NCI-H524 (cell line): ENCODE data around the gene TTL.
A peak's percentile ranks its signal among the peaks of the same experiment; 100 is the strongest.
"Not testable (repeated sequence)": the region's sequence is repeated elsewhere in the genome, so short reads cannot be mapped to it uniquely, and the experiment has no call there.

Experiments
- DNase-seq, 2 experiments: peaks; one replicate each; lab custom pipeline; 2025; lab: John Stamatoyannopoulos, UW

The TTL gene

GRCh38 chr2:112520234-112520783, 38.4 kb downstream of the TTL start:
- no peak for DNase-seq

GRCh38 chr2:112523291-112523777, 41.4 kb downstream of the TTL start:
- DNase-seq, result no peak

DNA sequence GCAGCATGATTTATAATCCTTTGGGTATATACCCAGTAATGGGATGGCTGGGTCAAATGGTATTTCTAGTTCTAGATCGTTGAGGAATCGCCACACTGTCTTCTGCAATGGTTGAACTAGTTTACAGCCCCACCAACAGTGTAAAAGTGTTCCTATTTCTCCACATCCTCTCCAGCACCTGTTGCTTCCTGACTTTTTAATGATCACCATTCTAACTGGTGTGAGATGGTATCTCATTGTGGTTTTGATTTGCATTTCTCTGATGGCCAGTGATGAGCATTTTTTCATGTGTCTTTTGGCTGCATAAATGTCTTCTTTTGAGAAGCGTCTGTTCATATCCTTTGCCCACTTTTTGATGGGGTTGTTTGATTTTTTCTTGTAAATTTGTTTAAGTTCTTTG, 42.3 kb downstream of the TTL start:
- not testable (repeated sequence) for DNase-seq

- no peak for DNase-seq
Measured at GRCh38 chr2:112528541-112528940, 46.6 kb downstream of the TTL start.

GRCh38 chr2:112529757-112530156, 47.8 kb downstream of the TTL start:
- DNase-seq, result no peak

- no peak for DNase-seq
Measured at GRCh38 chr2:112530728-112531127, 48.8 kb downstream of the TTL start.

DNA sequence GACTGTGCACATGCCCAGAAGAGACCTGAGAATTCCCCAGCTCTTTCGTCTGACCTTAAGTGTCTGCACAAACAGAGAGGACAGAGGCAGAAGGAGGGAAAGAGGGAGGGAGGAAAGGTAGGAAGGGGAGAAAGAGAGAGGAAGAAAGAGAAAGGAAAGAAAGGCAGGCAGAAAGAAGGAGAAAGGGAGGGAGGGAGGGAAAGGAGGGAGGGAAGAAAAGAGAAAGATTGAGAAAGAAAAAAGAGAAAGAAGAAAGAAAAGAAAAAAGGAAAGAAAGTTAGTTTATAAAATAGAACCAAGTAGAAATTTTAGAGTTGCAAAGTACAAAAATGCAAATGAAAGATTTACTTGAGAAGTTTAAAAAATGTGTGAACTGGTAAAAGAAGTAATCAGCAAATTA, 52.9 kb downstream of the TTL start:
- DNase-seq, result no peak

GRCh38 chr2:112536665-112537064, 54.7 kb downstream of the TTL start:
- DNase-seq, result not testable (repeated sequence)

GRCh38 chr2:112539306-112539705, 57.4 kb downstream of the TTL start:
- no peak for DNase-seq

- DNase-seq, result no peak
Measured at GRCh38 chr2:112540906-112541305, 59.0 kb downstream of the TTL start.

GRCh38 chr2:112541315-112542122, 59.6 kb downstream of the TTL start:
- DNase-seq, result peak in 1 of 2 experiments; percentile 60

DNA sequence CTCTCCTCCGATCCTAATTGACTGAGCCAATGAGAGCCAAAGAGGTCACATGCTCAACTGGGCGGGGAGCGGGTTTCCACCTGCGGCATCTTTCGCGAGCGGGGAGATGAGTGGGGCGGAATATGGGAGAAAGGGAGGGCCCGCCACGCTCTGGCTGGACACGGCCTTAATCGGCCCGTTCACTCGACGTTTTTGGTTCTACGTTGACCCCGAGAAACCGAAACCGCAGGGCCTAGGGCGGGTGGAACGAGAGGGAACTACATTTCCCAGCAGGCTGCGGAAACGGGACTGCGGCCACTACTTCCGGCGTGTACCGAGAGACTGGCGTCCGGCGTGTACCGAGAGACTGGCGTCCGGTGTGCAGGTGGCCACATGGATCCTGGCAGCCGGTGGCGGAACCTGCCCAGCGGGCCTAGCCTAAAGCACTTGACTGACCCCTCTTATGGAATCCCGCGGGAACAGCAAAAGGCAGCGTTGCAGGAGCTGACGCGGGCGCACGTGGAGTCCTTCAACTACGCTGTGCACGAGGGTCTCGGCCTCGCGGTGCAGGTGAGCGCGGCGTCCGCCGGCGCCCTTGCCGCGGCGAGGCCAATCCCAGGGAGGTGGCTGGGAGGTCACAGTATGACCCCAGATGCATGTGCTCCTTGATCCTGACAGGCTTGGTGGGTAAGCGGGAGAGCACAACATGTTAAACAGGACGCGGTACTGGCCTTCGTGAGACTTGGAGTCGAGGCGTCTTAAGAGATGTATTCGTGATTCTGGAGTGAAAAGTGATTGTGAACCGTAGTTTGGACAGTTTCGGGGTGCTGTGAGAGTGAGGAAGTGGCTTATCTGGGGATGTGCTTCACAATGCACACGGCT, 60.4 kb downstream of the TTL start, which contains the start of gene POLR1B:
Gene POLR1B (plus strand): TSS at position 343 of the 861 bp plus-strand sequence. CDS start 30 bp downstream, at position 373.
- DNase-seq, result peak; percentile 75 to 79

DNA sequence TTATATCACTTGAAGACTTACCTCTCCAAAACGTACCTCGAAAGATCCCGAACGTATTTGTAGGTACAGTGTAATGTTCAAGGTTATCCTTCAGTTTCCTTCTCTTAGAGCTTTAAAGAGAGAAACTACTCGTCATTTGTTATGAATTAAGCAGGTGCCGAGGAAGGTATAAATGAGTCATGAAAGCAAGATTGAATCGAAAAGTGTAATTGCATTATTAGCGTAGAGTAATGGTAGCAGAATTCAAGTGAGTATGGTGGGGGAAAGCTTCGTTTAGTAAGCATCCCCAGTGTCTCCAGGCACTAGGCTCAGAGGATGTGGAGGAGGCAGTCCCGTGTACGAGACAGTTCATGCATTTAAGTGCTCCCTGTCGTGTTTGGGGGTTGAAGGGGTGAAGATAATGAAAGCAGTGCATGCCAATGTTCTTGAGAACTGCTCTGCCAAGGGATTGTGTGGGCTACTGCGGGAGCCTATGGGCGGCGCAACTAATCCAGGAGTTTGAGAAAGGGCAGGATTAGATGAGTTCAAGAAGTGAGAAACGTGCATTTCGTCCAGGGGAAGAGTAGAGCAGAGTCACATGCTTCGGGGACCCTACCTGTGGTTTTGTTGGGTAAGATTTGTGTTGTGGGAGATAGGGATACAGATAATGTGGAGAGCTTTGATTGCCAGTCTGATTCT, 61.2 kb downstream of the TTL start:
- DNase-seq, result peak in 1 of 2 experiments; percentile 48

DNA sequence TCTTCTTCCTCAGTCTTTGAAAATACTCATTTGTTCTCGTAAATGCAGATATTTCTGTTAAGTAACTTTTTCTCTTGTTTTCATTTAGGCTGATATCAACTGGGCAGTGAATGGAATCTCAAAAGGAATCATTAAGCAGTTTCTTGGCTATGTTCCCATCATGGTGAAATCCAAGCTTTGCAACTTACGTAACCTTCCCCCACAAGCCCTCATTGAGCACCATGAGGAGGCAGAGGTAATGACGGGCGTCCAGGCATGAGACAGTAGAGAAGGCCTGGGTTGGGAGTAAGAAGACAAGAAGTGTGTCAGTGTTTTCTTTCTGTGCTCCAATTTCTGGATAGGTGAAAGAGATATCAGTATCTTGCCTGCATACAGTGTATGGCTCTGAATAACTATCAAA, 65.4 kb downstream of the TTL start:
- DNase-seq, result no peak

GRCh38 chr2:112548980-112549379, 67.0 kb downstream of the TTL start:
- no peak for DNase-seq

GRCh38 chr2:112566104-112566503, 84.1 kb downstream of the TTL start:
- DNase-seq, result no peak

GRCh38 chr2:112566508-112566907, 84.6 kb downstream of the TTL start:
- DNase-seq, result not testable (repeated sequence)

GRCh38 chr2:112572005-112572404, 90.0 kb downstream of the TTL start:
- DNase-seq, result no peak

DNA sequence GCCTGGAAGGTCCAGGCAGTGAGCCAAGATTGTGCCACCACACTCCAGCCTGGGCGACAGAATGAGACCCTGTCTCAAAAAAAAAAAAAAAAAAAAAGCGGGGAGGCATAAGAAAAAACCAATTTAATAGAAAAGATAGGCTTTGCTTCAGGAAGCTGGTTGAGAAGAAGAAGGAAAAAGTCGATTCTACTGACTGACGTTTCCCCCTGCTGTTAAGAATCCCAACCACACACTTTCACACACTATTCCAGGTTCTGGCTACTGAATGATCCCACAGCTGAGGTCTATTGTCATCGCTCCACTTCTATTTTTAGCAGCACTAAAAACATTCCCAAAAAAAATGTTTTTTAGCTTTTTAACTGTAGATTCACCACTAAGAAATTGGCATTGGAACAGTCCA, 95.8 kb downstream of the TTL start:
- no peak for DNase-seq

DNA sequence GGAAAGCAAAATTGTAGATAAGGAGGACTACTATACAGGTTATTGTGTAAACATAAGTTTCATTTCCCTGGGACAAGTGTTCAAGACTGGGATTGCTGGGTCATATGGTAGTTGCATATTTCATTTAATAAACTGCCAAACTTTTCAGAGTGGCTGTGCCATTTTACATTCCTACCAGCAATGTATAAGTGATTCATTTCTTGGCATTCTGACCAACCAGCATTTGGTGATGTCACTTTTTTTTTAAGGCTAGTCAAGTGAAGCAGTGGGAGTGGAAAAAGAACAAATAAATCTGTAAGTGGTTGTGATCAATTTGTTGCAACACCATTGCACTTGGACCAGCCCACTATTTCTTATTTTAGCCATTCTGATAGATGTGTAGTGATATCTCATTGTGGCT, 97.3 kb downstream of the TTL start:
- no peak for DNase-seq

DNA sequence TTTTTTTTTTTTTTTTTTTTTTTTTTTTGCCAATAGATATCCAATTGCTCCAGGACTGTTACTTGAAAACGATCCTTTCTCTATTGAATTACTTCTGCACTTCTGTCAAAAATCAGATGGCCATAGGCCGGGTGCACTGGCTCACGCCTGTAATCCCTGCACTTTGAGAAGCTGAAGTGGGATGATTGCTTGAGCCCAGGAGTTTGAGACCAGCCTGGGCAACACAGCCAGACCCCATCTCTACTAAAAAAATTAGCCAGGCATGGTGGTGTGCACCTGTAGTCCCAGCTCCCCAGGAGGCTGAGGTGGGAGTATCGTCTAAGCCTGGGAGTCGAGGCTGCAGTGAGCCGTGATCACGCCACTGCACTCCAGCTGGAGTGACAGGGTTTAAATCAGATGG, 98.1 kb downstream of the TTL start:
- no peak for DNase-seq

GRCh38 chr2:112582314-112582746, 100.4 kb downstream of the TTL start:
- peak; percentile 25 to 75 for DNase-seq
